NCI-H460 (cell line): Measurements from ENCODE around the gene TMEM179B. TPM values are rescaled to one million over a fixed set of nuclear protein-coding genes. Genes with fewer than 3 reads are reported as not detected.
"Not testable (repeated sequence)": the region's sequence is repeated elsewhere in the genome, so short reads cannot be mapped to it uniquely, and the experiment has no call there.

Experiments
- DNase-seq: peaks from one replicate; pipeline ENCODE4 v3.0.0-alpha.2; 2016; ENCODE audit warnings: low read depth; ENCODE audit errors: extremely low read depth
- polyA plus RNA-seq: library from polyadenylated mRNA; depleted of rRNA; stranded (reverse); fragments of >200 nt; gene quantifications from 2 replicates; pipeline ENCODE4 v1.2.3, GENCODE V29; 2014; cell fraction: nucleus; rRNA removed
- total RNA-seq: library from RNA; depleted of rRNA; stranded (reverse); fragments of >200 nt; shearing (Covaris generic); gene quantifications from 2 replicates; pipeline ENCODE4 v1.2.3, GENCODE V29; 2014; rRNA removed

TMEM179B gene, protein sequence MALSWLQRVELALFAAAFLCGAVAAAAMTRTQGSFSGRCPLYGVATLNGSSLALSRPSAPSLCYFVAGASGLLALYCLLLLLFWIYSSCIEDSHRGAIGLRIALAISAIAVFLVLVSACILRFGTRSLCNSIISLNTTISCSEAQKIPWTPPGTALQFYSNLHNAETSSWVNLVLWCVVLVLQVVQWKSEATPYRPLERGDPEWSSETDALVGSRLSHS
- total RNA-seq, result 38.4 and 44.3 TPM in 2 replicates
- 31.0 and 35.0 TPM in 2 replicates for polyA plus RNA-seq

DNA sequence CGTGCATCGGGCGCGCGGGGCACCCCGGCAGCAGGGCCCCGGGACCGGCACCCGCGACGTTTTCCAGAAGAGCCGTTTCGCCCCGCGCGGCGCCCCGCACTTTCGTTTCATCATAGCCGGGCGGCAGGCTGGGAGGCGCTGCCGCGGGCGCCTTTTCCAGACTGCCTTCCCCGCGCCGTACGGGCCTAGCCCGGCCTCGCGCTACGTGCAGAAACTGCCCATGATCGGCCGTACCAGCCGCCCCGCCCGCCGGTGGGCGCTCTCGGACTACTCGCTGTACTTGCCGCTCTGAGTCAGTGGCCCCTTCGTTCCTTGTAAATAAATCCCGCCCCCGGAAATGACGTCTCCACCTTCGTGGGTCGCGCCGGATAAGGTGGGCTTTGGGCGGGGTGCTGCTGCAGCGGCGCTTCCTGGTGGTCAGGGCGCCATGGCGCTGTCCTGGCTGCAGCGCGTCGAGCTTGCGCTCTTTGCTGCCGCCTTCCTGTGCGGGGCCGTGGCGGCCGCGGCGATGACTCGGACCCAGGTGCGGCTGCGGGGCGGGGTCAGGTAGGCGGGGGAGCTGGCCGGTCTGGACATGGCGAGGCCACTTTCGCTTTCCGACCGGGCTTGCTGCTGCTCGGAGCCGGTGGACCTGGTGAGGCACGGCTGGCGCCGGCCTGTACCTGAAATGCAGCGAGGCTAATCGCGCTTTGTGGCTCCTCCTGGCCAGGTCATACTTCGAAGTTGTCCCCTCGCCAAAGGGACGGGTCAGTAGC lies at the start of gene TMEM179B:
TSS of gene TMEM179B (plus strand) at position 398 of the 755 bp plus-strand sequence. CDS start at position 428, 30 bp downstream.
- DNase-seq, result peak; percentile 92

DNA sequence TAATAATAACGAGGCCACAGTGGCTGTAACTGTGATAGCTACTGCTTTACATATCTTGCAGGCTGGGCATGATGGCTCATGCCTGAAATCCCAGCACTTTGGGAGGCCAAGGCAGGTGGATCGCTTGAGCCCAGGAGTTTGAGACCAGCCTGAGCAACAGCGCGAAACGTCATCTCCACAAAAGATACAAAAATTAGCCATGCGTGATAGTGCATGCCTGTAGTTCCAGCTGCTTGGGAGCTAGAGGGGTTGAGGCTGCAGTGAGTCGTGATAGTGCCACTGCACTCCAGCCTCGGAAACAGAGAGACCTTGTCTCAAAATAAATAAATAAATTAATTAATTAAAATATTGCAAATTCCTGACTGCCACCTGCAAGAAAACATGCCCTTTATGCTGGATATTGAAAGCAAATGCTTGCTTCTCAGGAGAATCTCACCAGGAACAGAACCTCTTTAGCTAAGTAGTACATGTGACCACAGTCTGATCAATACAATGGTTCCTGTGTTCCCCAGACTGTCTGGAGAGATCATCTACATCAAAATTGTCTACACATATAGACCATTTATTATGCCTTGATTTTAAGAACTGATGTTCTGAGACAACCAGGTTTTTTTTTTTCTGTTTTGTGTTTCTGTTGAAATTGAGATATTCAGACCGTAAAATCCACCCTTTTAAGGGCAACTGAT lies 39.6 kb upstream of the TMEM179B start:
- no peak for DNase-seq

DNA sequence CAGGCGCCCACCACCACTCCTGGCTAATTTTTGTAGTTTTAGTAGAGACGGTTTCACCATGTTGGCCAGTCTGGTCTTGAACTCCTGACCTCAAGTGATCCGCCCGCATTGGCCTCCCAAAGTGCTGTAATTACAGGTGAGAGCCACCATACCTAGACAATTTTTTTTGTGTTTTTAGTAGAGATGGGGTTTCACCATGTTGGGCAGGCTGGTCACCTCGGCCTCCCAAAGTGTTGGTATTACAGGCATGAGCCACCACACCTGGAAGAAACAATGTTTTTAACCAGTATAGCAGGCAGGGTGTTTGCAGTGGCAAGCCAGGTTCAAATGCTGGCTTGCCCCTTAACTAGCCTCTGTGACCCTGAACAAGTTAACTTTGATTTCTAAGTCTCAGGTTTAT lies 37.3 kb upstream of the TMEM179B start:
- not testable (repeated sequence) for DNase-seq

DNA sequence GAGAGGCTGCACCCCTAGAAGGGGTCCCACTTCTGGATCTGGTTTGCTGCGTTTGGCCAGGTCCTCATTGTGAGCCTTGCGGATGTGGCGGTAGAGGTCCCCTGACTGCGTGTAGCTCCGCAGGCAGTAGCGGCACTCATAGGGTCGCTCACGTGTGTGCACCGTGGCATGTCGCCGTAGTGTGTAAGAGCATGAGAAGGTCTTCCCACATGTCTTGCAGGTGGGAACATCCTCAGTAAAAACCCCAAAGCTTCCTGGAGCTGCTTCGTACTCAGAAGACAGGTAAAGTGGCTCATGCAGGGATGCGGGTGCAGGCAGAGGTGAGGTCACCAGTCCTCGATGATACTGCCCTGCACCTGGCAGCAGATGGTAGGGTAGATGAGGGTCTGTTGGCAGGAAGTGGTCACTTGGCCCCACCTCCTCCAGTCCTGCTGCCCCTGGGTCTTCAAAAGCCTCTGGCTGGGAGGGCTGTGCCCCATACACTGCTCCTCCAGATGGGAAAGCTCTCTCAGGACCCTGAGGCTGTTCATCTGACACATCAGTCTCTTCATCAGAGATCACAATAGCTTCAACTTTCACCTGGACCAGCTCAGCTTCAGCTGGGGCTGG lies 34.9 kb upstream of the TMEM179B start:
- DNase-seq, result no peak

DNA sequence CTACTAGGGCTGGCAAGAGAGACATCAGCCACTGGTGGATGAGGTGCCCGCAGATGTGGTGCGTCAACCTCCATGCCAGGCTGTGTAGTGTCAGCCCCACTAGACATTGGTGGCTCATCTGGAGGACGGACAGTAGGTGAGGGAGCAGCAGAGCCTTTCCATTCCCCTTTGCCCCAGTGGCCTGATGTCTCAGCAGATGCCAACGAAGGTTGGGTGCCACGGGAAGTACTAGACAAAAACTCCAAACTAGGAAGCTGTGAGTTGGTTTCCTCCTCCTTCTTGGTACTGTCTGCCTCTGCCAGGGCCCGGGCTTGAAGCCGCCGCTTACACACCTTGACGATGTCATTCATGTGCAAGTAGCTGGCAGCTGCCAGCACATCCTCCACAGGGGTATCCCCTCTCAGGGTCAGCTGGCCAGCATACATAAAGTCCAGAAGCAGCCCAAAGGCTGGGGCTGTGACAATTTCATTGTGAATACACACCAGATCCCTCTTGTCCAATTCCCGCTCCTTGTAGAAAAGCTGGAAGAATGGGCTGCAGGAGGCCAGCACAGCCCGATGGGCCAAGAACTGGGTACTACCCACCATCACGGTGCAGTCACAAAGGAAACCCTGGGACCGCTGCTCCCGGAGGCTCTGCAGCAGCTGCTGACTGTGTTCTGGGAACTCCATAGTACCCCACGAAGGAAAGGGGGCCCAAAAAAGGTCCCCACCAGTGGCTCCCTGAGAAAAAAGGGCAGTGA lies 34.0 kb upstream of the TMEM179B start:
- DNase-seq, result no peak

DNA sequence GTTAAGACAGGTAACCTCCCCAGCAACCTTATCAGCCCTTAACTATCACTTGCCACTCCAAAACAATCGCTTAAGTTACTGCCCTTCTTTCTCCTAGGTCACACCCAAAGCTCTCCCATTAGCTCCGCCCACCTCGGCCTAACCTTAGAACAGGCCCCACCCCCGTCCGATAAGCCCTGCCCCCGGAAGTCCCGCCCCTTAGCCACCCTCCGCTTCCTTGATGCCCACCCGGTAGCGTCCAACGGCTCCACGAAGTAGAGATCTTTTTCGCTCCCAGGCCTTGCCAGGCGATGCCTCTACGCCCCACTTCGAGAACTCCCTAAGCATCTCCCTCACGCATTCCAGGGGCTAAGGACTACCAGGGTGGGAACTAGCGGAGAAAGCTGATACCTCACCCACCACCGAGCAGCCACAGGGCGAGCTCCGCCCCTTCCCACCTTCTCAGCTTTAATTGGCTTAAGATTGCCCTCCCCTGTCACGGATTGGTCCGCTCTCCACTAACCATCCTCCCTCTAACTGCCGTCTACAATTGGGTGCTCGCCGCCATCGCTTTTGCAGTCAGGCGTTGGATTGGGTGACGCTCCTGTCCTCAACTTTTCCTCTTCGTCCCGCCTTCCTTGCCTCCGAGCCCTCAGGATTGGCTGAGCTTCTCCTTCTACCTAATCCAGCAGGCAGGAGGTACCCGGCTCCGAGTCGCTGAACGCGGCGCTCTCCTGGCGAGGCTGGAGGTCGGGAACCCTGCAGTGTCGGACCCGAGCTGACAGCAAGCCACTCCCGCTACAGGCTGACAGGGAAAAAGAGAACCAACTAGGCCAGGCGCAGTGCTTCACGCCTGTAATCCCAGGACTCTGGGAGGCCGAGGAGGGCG lies 33.2 kb upstream of the TMEM179B start, which contains the start of gene ZBTB3:
TSS of gene ZBTB3 (minus strand) at position 425 of the 868 bp plus-strand sequence. CDS start 496 bp downstream, outside the sequence.
- peak; percentile 98 for DNase-seq

DNA sequence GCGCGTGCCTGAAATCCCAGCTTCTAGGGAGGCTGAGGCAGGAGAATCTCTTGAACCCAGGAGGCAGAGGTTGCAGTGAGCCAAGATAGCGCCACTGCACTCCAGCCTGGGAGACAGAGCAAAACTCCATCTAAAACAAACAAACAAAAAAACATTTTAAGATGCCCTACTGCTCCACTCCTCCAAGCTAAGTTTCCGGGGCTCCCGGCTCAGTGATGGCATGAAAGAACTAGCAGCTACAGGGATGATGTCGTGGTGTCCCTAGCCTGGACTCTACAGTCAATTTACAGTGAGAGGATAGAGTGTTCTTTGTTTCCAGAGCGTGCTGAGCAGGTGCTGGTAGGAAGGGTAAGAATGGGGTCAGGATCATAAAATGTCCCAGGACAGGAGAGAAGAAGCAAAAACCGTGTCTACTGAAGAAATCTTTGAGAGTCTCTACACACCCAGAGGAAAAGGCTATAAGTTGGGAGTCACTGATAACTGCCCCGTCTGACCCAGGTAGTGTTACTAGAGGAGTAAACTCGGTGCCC lies 32.1 kb upstream of the TMEM179B start:
- no peak for DNase-seq

DNA sequence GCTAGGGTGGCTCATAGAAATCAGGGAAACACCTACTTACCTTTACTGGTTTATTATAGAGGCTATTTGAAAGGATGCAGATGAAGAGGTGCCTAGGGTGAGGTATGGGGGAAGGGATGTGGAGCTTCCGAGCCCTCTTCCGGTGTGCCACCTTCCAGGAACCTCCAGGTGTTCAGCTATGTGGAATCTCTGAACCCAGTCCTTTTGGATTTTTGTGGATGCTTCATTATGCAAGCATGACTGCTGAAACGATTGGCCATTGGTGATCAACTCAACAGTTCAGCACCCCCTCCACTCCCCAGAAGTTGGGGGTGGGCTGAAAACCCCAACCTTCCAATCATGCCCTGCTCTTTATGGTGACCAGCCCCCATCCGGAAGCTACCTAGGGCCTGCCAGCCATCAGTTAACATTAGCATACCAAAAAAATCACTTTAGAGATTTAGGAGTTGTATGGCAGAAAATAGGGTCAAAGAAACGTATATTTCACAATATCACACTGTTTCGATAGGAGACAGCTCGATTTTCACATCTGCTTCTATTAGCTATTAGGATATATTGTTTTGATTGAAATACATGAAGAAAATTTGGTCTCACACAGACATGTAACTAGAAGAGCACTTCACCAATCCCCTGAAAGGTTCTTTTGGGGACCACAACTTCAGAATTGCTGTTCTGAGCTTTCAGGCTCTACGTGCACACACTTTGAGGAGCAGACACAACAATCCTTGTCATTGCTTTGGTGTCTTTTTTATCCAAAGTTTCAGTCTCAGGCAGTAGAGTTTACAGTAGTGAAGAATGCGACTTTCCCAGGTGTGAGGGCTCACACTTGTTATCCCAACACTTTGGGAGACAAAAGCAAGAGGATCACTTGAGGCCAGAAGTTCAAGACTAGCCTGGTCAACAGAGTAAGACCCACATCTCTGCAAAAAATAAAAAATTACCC lies 29.1 kb upstream of the TMEM179B start:
- no peak for DNase-seq

DNA sequence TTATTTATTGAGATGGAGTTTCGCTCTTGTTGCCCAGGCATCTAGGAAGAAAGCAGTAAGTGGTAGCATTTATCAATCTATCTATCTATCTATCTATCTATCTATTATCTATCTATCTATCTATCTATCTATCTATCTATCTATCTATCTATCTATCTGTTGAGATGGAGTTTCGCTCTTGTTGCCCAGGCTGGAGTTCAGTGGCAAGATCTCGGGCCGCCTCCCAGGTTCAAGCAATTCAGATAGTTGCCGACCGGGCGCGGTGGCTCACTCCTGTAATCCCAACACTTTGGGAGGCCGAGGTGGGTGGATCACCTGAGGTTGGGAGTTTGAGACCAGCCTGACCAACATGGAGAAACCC lies 26.4 kb upstream of the TMEM179B start:
- not testable (repeated sequence) for DNase-seq

DNA sequence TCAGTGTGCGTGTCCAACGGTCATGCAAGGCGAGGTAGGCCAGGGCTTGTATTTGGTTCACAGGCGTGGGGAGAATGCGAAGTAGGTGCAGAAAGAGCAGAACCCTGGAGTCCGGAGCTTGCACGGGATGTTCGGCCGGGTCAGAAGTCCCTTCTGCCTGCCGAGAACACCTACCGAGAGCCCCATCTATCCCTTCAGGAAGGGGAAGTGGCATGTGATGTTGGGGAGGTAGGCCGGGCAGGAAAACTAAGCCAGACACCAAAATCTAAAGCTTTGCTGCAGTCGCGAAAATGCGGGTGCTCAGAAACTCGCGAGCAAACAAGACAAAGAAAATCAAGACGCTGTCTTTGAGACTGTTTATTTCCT lies 16.4 kb upstream of the TMEM179B start:
- no peak for DNase-seq

DNA sequence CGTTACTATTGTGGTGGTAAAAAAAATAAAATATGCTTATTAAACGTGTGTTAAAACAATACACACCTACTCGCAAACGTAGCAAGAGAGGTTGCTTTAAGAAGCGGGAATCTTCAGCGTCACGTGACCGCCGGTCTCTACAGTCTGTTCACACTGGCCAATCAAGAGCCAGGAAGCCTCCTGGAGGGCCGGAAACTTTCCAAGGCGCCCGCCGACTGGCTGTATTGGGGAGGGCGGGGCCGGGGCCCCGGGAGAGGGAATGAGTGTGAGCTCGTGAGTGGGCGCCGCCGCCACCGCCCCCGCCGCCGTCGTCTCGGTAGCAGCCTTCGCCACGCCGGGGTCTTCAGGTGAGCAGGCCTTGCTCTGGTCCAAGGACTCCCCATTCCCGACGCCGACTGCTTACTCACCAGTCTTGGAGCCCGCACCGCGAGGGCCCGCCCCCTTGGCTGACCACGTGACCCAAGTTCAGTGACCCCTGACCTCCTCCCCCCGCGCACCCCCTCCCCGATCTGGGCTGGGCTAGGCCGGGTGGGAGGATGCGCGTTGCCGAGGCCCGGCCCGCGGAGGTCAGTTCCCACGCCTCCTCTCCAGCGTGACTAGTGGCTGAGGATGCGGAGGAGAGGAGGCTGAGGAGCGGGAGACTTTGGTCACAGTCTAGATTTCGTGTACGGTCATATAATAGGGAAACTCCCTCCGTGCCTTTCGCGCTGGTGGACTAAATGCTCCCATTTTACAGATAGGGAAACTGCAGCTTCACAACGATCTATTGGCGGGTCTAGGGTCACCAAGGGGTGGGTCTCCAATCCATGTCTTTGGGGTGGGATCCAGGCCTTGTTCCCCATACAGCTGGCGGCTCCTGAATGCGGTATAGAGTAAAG lies 15.8 kb upstream of the TMEM179B start, which contains the start of gene TAF6L:
TSS of gene TAF6L (plus strand) at position 253 of the 878 bp plus-strand sequence. CDS start 4,388 bp downstream, outside the sequence.
- peak; percentile 94 for DNase-seq

DNA sequence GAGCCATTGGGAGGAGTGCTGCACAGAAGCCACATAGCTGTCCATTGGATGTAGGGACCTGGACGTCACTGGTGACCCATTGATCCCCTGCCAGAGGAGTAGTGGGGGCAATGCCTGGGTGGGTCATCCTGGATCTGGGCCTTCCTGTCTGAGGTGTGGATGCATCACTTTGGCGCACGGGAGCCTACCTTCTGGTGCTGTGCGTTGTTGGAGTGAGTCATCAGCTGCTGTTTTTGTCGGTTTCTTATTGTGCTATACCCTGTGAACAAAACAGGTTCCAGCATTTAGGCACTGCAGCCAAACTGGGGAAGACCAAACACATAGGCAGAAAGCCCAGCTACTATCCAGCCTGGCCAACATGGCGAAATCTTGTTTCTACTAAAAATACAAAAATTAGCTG lies 12.8 kb upstream of the TMEM179B start:
- DNase-seq, result no peak

DNA sequence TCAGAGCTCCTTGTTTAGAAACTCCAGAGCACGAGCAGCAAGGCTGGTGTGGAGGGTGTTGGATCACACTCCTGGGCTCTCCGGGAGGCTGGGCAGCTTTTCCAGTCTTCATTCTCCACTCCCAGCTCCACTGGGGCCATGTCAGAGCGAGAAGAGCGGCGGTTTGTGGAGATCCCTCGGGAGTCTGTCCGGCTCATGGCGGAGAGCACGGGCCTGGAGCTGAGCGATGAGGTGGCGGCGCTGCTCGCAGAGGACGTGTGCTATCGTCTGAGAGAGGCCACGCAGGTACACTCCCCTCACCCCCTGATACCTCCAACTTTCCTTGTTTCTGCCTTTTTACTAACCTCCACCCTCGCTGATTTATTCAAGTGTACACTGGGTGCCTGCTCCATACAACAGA lies 11.6 kb upstream of the TMEM179B start:
- DNase-seq, result no peak

DNA sequence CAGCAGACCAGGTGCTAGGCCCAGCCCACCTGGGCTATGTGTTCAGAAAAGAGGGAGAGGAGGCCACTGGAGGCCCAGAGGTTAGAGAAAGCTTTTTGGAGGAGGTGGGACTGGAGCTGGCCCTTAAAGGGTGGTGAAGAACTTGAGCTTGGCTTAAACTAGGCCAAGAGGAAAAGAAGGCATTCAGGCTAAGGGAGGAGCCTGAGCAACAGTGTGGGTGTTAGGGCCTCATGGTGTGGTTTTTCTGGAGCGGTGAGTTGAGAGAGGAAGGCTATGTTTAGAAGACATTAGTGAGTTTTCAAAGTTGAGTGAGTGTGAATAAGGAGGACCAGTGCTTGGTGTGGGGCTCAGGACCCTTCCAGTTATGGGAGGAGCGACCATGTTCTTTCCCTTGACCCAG lies 9.8 kb upstream of the TMEM179B start:
- no peak for DNase-seq

DNA sequence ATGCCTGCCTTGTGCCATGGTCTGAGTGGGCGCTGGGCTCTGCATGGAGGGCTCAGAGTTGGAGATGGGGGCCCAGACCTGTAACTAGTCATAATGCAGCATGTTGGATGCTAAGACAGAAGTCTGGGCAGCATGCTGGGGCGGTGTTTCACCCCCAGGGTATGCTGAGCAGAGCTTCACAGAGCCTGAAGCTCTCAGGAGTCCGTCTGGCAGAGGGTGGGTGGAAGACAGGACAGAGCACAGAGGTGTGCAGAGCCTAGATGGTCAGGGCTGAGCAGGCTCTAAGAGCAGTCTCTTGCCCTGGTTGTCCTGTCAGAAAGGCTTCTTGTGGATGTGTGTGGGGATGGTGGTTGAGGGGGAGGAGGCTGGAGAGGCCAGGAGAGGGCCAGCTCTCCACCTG lies 8.8 kb upstream of the TMEM179B start:
- DNase-seq, result no peak

DNA sequence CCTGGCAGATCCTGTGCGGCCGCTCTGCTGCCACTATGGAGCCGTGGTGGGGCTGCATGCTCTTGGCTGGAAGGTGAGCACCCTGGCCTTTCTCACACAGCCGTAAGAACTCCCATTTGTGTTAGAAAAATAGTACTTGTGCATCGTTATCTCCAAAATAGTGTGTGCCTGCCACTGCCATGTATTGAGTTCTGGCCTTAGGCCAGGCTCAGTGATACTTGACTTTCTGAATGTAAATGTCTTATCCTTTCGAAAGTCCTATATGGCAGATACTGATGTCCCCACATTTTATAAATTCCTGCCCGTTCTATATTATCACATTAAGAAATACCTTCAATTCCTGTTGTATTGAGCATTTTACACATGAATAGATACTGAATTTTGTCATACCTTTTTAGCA lies 4.4 kb upstream of the TMEM179B start:
- DNase-seq, result no peak
